H1 (cell line): Measurements from ENCODE around the gene TMTC2. TPM values are rescaled to one million over a fixed set of nuclear protein-coding genes. Genes with fewer than 3 reads are reported as not detected.

ENCODE experiments used
- CTCF ChIA-PET: fragments of 300-600 bp; sonication (Branson Sonifier 250); formaldehyde crosslinking; loops from one replicate; lab custom pipeline; 2021; ENCODE audit not compliant: partially characterized antibody; lab: Charles Lee
- POLR2A ChIA-PET: fragments of 300-600 bp; sonication (Branson Sonifier 250); formaldehyde crosslinking; loops from one replicate; lab custom pipeline; 2021; ENCODE audit warnings: inconsistent platforms; ENCODE audit not compliant: partially characterized antibody; lab: Charles Lee
- DNase-seq, 2 experiments: peaks; one replicate each; pipeline versions ENCODE4 v3.0.0 to v3.0.0-alpha.2; 2010 to 2022; ENCODE audit warnings: low spot score in 2 of 2, low read depth in 1 of 2, mixed read lengths in 1 of 2
- FAIRE-seq: peaks from 2 replicates; lab custom pipeline; 2011; peaks lifted over from hg19 to GRCh38; lab: Jason Lieb, UNC
- H2AFZ ChIP-seq: 2 replicates; pipeline ENCODE4 v1.8.1; 2012; ENCODE audit warnings: low read length, inconsistent platforms
- H2AK5ac ChIP-seq: 2 replicates; pipeline ENCODE4 v1.6.1; 2013; ENCODE audit warnings: low read depth, low read length
- H2BK120ac ChIP-seq: replicated peaks from 2 replicates; pipeline ENCODE3; 2013; ENCODE audit warnings: low read depth, low read length, inconsistent platforms
- H2BK12ac ChIP-seq: 2 replicates; pipeline ENCODE4 v1.6.1; 2013; ENCODE audit warnings: low read depth, low read length
- H2BK15ac ChIP-seq: 2 replicates; pipeline ENCODE4 v1.6.1; 2013; ENCODE audit warnings: low read length
- H2BK20ac ChIP-seq: 2 replicates; pipeline ENCODE4 v1.6.1; 2013; ENCODE audit warnings: low read length
- H2BK5ac ChIP-seq: 2 replicates; pipeline ENCODE4 v1.6.1; 2013; ENCODE audit warnings: low read depth, low read length
- H3K14ac ChIP-seq: 2 replicates; pipeline ENCODE4 v1.6.1; 2013; ENCODE audit warnings: inconsistent platforms; ENCODE audit not compliant: insufficient read length
- H3K18ac ChIP-seq: 2 replicates; pipeline ENCODE4 v1.6.1; 2013; ENCODE audit warnings: low read length; ENCODE audit errors: extremely low read depth
- H3K23ac ChIP-seq: 2 replicates; pipeline ENCODE4 v1.6.1; 2013; ENCODE audit warnings: inconsistent platforms; ENCODE audit not compliant: insufficient read length
- H3K23me2 ChIP-seq: 2 replicates; pipeline ENCODE4 v1.6.1; 2013; ENCODE audit warnings: low read depth, low read length
- H3K27ac ChIP-seq: 2 replicates; pipeline ENCODE4 v1.6.1; 2011; ENCODE audit warnings: low read depth, low read length, inconsistent platforms
- H3K27me3 ChIP-seq, 4 experiments: replicated peaks in 1 of 4; 1 replicate in 1 of 4; 2 replicates in 3 of 4; pipeline versions ENCODE4 v1.6.1 to v1.8.1; 2011 to 2013; ENCODE audit warnings: low read length in 3 of 4, mild to moderate bottlenecking in 3 of 4, inconsistent platforms in 2 of 4, mixed read lengths in 2 of 4, moderate library complexity in 1 of 4; ENCODE audit not compliant: control insufficient read depth in 3 of 4, insufficient read depth in 3 of 4; ENCODE audit errors: extremely low read depth in 1 of 4
- H3K36me3 ChIP-seq, 4 experiments: 2 replicates each; pipeline versions ENCODE4 v1.6.1 to v1.8.1; 2011 to 2013; ENCODE audit warnings: mild to moderate bottlenecking in 4 of 4, low read length in 3 of 4, moderate library complexity in 2 of 4, control low read depth in 1 of 4, inconsistent platforms in 1 of 4; ENCODE audit not compliant: insufficient read depth in 4 of 4, control insufficient read depth in 2 of 4
- H3K4ac ChIP-seq: replicated peaks from 2 replicates; pipeline ENCODE3; 2013; ENCODE audit warnings: low read length, low read depth, mixed read lengths, inconsistent platforms; ENCODE audit not compliant: insufficient read length
- H3K4me1 ChIP-seq, 4 experiments: replicated peaks in 1 of 4; 1 replicate in 1 of 4; 2 replicates in 3 of 4; pipeline versions ENCODE4 v1.6.1 to v1.8.1; 2011 to 2013; ENCODE audit warnings: low read length in 3 of 4, inconsistent platforms in 2 of 4, mixed read lengths in 1 of 4; ENCODE audit not compliant: insufficient read depth in 4 of 4, control insufficient read depth in 3 of 4
- H3K4me2 ChIP-seq, 2 experiments: 2 replicates each; pipeline versions ENCODE4 v1.6.1 to v1.8.1; 2011 to 2013; ENCODE audit warnings: low read depth in 2 of 2, low read length in 2 of 2, control low read depth in 1 of 2, inconsistent platforms in 1 of 2, mild to moderate bottlenecking in 1 of 2; ENCODE audit not compliant: insufficient read depth in 1 of 2
- H3K4me3 ChIP-seq, 4 experiments: fragments of 200-600, 300-600 bp in 1 of 4; sonication (generic), shearing (Covaris generic), sonication (Bioruptor Twin) in 1 of 4; 2 replicates each; pipeline versions ENCODE4 v1.5.1 to v1.8.1; 2011 to 2016; ENCODE audit warnings: low read length in 4 of 4, low read depth in 3 of 4, control low read depth in 2 of 4, inconsistent platforms in 2 of 4, mild to moderate bottlenecking in 2 of 4, mixed read lengths in 1 of 4, moderate library complexity in 1 of 4; ENCODE audit not compliant: insufficient read depth in 2 of 4; ENCODE audit errors: extremely low read depth in 1 of 4
- H3K56ac ChIP-seq: replicated peaks from 2 replicates; pipeline ENCODE3; 2013; ENCODE audit warnings: low read depth, mild to moderate bottlenecking, mixed read lengths, low read length, inconsistent platforms; ENCODE audit not compliant: insufficient read length
- H3K79me1 ChIP-seq: 2 replicates; pipeline ENCODE4 v1.6.1; 2013; ENCODE audit warnings: low read depth, low read length, control low read depth
- H3K79me2 ChIP-seq, 2 experiments: 2 replicates each; pipeline versions ENCODE4 v1.6.1 to v1.8.1; 2012 to 2013; ENCODE audit warnings: low read length in 2 of 2, mild to moderate bottlenecking in 2 of 2, inconsistent platforms in 1 of 2; ENCODE audit not compliant: insufficient read depth in 2 of 2, control insufficient read depth in 1 of 2
- H3K9ac ChIP-seq, 4 experiments: replicated peaks in 1 of 4; 1 replicate in 1 of 4; 2 replicates in 3 of 4; pipeline versions ENCODE4 v1.6.1 to v1.8.1; 2011 to 2013; ENCODE audit warnings: low read depth in 3 of 4, low read length in 3 of 4, control low read depth in 2 of 4, mild to moderate bottlenecking in 2 of 4, moderate library complexity in 2 of 4, inconsistent platforms in 1 of 4; ENCODE audit errors: extremely low read depth in 1 of 4
- H3K9me3 ChIP-seq, 2 experiments: 2 replicates each; pipeline versions ENCODE4 v1.6.1 to v1.8.1; 2012 to 2013; ENCODE audit warnings: mild to moderate bottlenecking in 2 of 2, moderate library complexity in 2 of 2, control low read depth in 1 of 2, inconsistent platforms in 1 of 2, low read depth in 1 of 2, low read length in 1 of 2, mixed read lengths in 1 of 2; ENCODE audit not compliant: insufficient read depth in 2 of 2
- H4K20me1 ChIP-seq, 2 experiments: replicated peaks in 1 of 2; 2 replicates each; pipeline versions ENCODE3 to v1.8.1; 2011 to 2013; ENCODE audit warnings: inconsistent platforms in 2 of 2, low read length in 2 of 2, mild to moderate bottlenecking in 1 of 2; ENCODE audit not compliant: insufficient read depth in 2 of 2, control insufficient read depth in 1 of 2
- H4K5ac ChIP-seq: 2 replicates; pipeline ENCODE4 v1.6.1; 2013; ENCODE audit warnings: low read length, low read depth, mixed read lengths, inconsistent platforms; ENCODE audit not compliant: insufficient read length
- H4K8ac ChIP-seq: 2 replicates; pipeline ENCODE4 v1.8.0; 2013; ENCODE audit warnings: mild to moderate bottlenecking, moderate library complexity, low read length, inconsistent platforms; ENCODE audit not compliant: insufficient read depth; ENCODE audit errors: extremely low read depth
- H4K91ac ChIP-seq: replicated peaks from 2 replicates; pipeline ENCODE3; 2013; ENCODE audit warnings: low read length, mixed read lengths, inconsistent platforms; ENCODE audit not compliant: insufficient read length
- CBX5 ChIP-seq: fragments of 300-800, 300-1000 bp; sonication (generic); IDR thresholded peaks from 2 replicates; pipeline ENCODE4 v1.7.1; 2016; ENCODE audit warnings: antibody characterized with exemption, low read length, low read depth
- CEBPB ChIP-seq: IDR thresholded peaks from 2 replicates; pipeline ENCODE4 v1.6.1; 2012; ENCODE audit warnings: low read depth, low read length
- CREB1 ChIP-seq: IDR thresholded peaks from 2 replicates; pipeline ENCODE4 v1.6.1; 2012; ENCODE audit warnings: inconsistent platforms
- CTCF ChIP-seq, 3 experiments: IDR thresholded peaks; 1 replicate in 2 of 3; 2 replicates in 1 of 3; pipeline versions ENCODE4 v1.5.1 to v1.6.1; 2011; ENCODE audit warnings: low read length in 3 of 3, mild to moderate bottlenecking in 3 of 3, inconsistent platforms in 2 of 3, low read depth in 1 of 3, moderate library complexity in 1 of 3; ENCODE audit not compliant: insufficient read depth in 1 of 3; ENCODE audit errors: control extremely low read depth in 1 of 3
- EZH2 ChIP-seq: fragments of 200-600 bp; sonication (generic); IDR thresholded peaks from 2 replicates; pipeline ENCODE4 v1.7.1; 2012; ENCODE audit warnings: low read depth, mild to moderate bottlenecking, moderate library complexity, low read length, inconsistent platforms; ENCODE audit not compliant: severe bottlenecking
- KDM1A ChIP-seq: fragments of 200-600, 300-600 bp; sonication (generic); IDR thresholded peaks from 2 replicates; pipeline ENCODE4 v1.7.1; 2016; ENCODE audit warnings: mild to moderate bottlenecking, low read length, borderline replicate concordance
- RNF2 ChIP-seq: fragments of 200-900, 300-1000 bp; sonication (generic); IDR thresholded peaks from 2 replicates; pipeline ENCODE4 v1.7.1; 2016; ENCODE audit warnings: borderline replicate concordance, low read depth, mild to moderate bottlenecking, antibody characterized with exemption, low read length; ENCODE audit not compliant: poor library complexity, severe bottlenecking; ENCODE audit errors: missing control alignments
- SIRT6 ChIP-seq: IDR thresholded peaks from one replicate; pipeline ENCODE4 v1.7.1; 2012; ENCODE audit warnings: low read length, inconsistent platforms
- SRF ChIP-seq: IDR thresholded peaks from 2 replicates; pipeline ENCODE4 v1.6.1; 2011; ENCODE audit warnings: mild to moderate bottlenecking, low read depth, low read length, moderate library complexity
- SUZ12 ChIP-seq: fragments of 200-600 bp; sonication (generic); IDR thresholded peaks from 2 replicates; pipeline ENCODE4 v1.6.1; 2012; ENCODE audit warnings: mild to moderate bottlenecking, inconsistent platforms, low read length, moderate library complexity, mixed read lengths
- TAF7 ChIP-seq: optimal IDR thresholded peaks from 2 replicates; pipeline ENCODE3; 2011; ENCODE audit warnings: low read depth, mild to moderate bottlenecking, inconsistent platforms, low read length, moderate library complexity, borderline replicate concordance
- WGBS, 2 experiments: shearing (Covaris generic) in 1 of 2; methylation state at CpG; one replicate each; pipeline versions ENCODE4 v1.1.6 to v1.1.7; 2013 to 2015; ENCODE audit warnings: low lambda C conversion rate in 2 of 2, mixed read lengths in 2 of 2, inconsistent platforms in 1 of 2, low coverage in 1 of 2, missing lambda C conversion rate in 1 of 2; ENCODE audit not compliant: insufficient replicate concordance in 2 of 2, insufficient coverage in 1 of 2, insufficient read length in 1 of 2; ENCODE audit errors: extremely low coverage in 1 of 2, missing lambda C conversion rate in 1 of 2; 5-methylcytosine and 5-hydroxymethylcytosine counted together
- polyA plus RNA-seq, 7 experiments: library from polyadenylated mRNA; depleted of rRNA in 3 of 7; stranded (reverse) in 5 of 7; unstranded in 2 of 7; fragments of >200 nt in 5 of 7; fragments of 200-250 nt in 2 of 7; gene quantifications; 1 replicate in 5 of 7; 2 replicates in 1 of 7; 4 replicates in 1 of 7; pipeline versions ENCODE4 v1.2.1 to v1.2.3, GENCODE V29; 2011 to 2013; ENCODE audit warnings: missing spikeins in 2 of 7, mixed read lengths in 2 of 7
- total RNA-seq: library from RNA; stranded (reverse); fragmentation: NEBNext Ultra II Directional; extraction: Animal tissue kit (Norgen Biotek cat#: 25700); gene quantifications from 2 replicates; pipeline ENCODE4 v1.2.1, GENCODE V29; 2021

TMTC2 gene
- total and polyA plus RNA-seq, 2 of the 8 experiments (the other 6 are each of a cell fraction or from before 2014, with no cell fraction given) = 2.3 to 3.9 TPM

- TF ChIP-seq EZH2 (no peak), CEBPB (no peak), CTCF (IDR thresholded peaks at IDR 0.05; ENCODE audit: control extremely low read depth in 1 of 3, insufficient read depth in 1 of 3, low read depth in 1 of 3, low read length in 3 of 3) (no peak), RNF2 (no peak), SRF (no peak), KDM1A (no peak), SUZ12 (no peak), SIRT6 (no peak), CBX5 (no peak), TAF7 (no peak), CREB1 (no peak)
- TF ChIP-seq, all 59 proteins: peak for 0
- no peak overlapping the region for H3K56ac ChIP-seq
These were observed 185.4 kb downstream of the TMTC2 start for GRCh38 chr12:82872088-82872487.

More at GRCh38 chr12:82872088-82872487, 185.4 kb downstream of the TMTC2 start:
- Histone ChIP-seq H3K9me3 (no peaks in the 10 kb centered on the region), H3K4ac (no peak overlapping the region), H2AK5ac (no peak overlapping the region), H3K79me1 (no peaks in the 10 kb centered on the region), H3K23ac (no peak overlapping the region), H3K4me3 (no peak overlapping the region), H2AFZ (no peak overlapping the region), H3K23me2 (no peaks in the 10 kb centered on the region; the same call in 1 of the 2 replicates), H4K8ac (no peak overlapping the region), H3K36me3 (no peaks in the 10 kb centered on the region), H2BK12ac (no peak overlapping the region), H2BK20ac (no peak overlapping the region), H3K79me2 (0 out of 4 replicates have a peak, but pooled peaks cover 0 to 3% of the 10 kb centered on the region in 2 experiments), H2BK5ac (no peak overlapping the region), H3K14ac (no peak overlapping the region), H4K5ac (no peak overlapping the region), H4K20me1 (no peaks in the 10 kb centered on the region), H3K4me2 (no peak overlapping the region), H3K9ac (no peak overlapping the region), H3K4me1 (peaks cover 0 to 13% (median 7%) of the 10 kb centered on the region in 4 experiments; a peak in 6 of 7 replicates), H2BK15ac (no peak overlapping the region), H2BK120ac (no peak overlapping the region), H3K27ac (no peak overlapping the region), H4K91ac (no peak overlapping the region), H3K18ac (no peak overlapping the region), H3K27me3 (no peaks in the 10 kb centered on the region)
- no peak for DNase-seq
- POLR2A ChIA-PET = no interaction called here
- no peak for FAIRE-seq
- CTCF ChIA-PET = no interaction called here
- WGBS, 2 experiments = 77% methylated on average over 2 of the region's 2 CpGs; no CpG with 5 or more reads in 1 of the 2 experiments
